IMR-90 (cell line): ENCODE measurements around the gene ANKH. TPM values are rescaled to one million over a fixed set of nuclear protein-coding genes. Genes with fewer than 3 reads are reported as not detected.

ENCODE experiments used
- ATAC-seq: fragments of 200-7000 bp; cut with Tn5 transposase; 2 replicates; pipeline ENCODE4 v1.9.1; 2020; ENCODE audit warnings: low read depth, mild to moderate bottlenecking, moderate library complexity
- BruUV-seq: library from RNA; stranded (reverse); fragments of 400-500 nt; replicated peaks from 2 replicates; lab custom pipeline; 2021; lab: Mats Ljungman, UMichigan
- CTCF ChIA-PET: fragments of 300-600 bp; formaldehyde crosslinking; extraction: SDS; loops from one replicate; lab custom pipeline; 2021; ENCODE audit warnings: antibody characterized with exemption; lab: Yijun Ruan, JAX
- POLR2A ChIA-PET: fragments of 300-600 bp; sonication (Branson Sonifier 250); formaldehyde crosslinking; loops from one replicate; lab custom pipeline; 2022; ENCODE audit warnings: antibody characterized with exemption; ENCODE audit not compliant: unreplicated experiment; lab: Charles Lee
- DNase-seq: peaks from one replicate; pipeline ENCODE4 v3.0.0; 2013
- H2AFZ ChIP-seq: replicated peaks from 2 replicates; pipeline ENCODE3; 2013; ENCODE audit warnings: low read length, mild to moderate bottlenecking; ENCODE audit not compliant: poor library complexity
- H2AK5ac ChIP-seq: 2 replicates; pipeline ENCODE4 v1.6.1; 2013; ENCODE audit warnings: low read depth, low read length, inconsistent platforms
- H2AK9ac ChIP-seq: replicated peaks from 2 replicates; pipeline ENCODE3; 2013; ENCODE audit warnings: mild to moderate bottlenecking, low read depth, low read length, moderate library complexity; ENCODE audit not compliant: poor library complexity
- H2BK120ac ChIP-seq: 2 replicates; pipeline ENCODE4 v1.6.1; 2013; ENCODE audit warnings: low read depth, low read length, inconsistent platforms
- H2BK15ac ChIP-seq: 3 replicates; pipeline ENCODE4 v1.6.1; 2013; ENCODE audit warnings: low read depth, low read length, inconsistent platforms
- H2BK20ac ChIP-seq: 2 replicates; pipeline ENCODE4 v1.6.1; 2013; ENCODE audit warnings: low read depth, mild to moderate bottlenecking, inconsistent platforms, low read length, moderate library complexity
- H2BK5ac ChIP-seq: 2 replicates; pipeline ENCODE4 v1.6.1; 2013; ENCODE audit warnings: mild to moderate bottlenecking, low read depth, low read length, inconsistent platforms; ENCODE audit not compliant: poor library complexity, severe bottlenecking
- H3K14ac ChIP-seq: replicated peaks from 2 replicates; pipeline ENCODE4 v1.6.1; 2013; ENCODE audit warnings: low read depth, low read length, inconsistent platforms
- H3K18ac ChIP-seq: 2 replicates; pipeline ENCODE4 v1.6.1; 2013; ENCODE audit warnings: low read depth, low read length, control low read depth
- H3K23ac ChIP-seq: 2 replicates; pipeline ENCODE4 v1.6.1; 2013; ENCODE audit warnings: low read depth, low read length, inconsistent platforms
- H3K27ac ChIP-seq: 2 replicates; pipeline ENCODE4 v1.5.1; 2013; ENCODE audit warnings: mild to moderate bottlenecking, control low read depth, low read length; ENCODE audit not compliant: insufficient read depth
- H3K27me3 ChIP-seq: 2 replicates; pipeline ENCODE4 v1.6.1; 2013; ENCODE audit warnings: low read length; ENCODE audit not compliant: control insufficient read depth, insufficient read depth
- H3K36me3 ChIP-seq: 2 replicates; pipeline ENCODE4 v1.6.1; 2013; ENCODE audit warnings: low read length, mixed read lengths; ENCODE audit not compliant: control insufficient read depth, insufficient read depth
- H3K4ac ChIP-seq: 2 replicates; pipeline ENCODE4 v1.6.1; 2013; ENCODE audit warnings: low read depth, low read length, inconsistent platforms
- H3K4me1 ChIP-seq: 2 replicates; pipeline ENCODE4 v1.6.1; 2013; ENCODE audit warnings: low read length, mixed read lengths; ENCODE audit not compliant: control insufficient read depth, insufficient read depth
- H3K4me2 ChIP-seq: 2 replicates; pipeline ENCODE4 v1.6.1; 2013; ENCODE audit warnings: low read depth, mild to moderate bottlenecking, control low read depth, low read length, moderate library complexity
- H3K4me3 ChIP-seq: 2 replicates; pipeline ENCODE4 v1.5.1; 2013; ENCODE audit warnings: low read depth, mild to moderate bottlenecking, control low read depth, low read length, moderate library complexity; ENCODE audit not compliant: insufficient read depth
- H3K56ac ChIP-seq: 2 replicates; pipeline ENCODE4 v1.6.1; 2013; ENCODE audit warnings: low read length, inconsistent platforms; ENCODE audit not compliant: insufficient read depth; ENCODE audit errors: extremely low read depth
- H3K79me1 ChIP-seq, 2 experiments: 2 replicates each; pipeline ENCODE4 v1.6.1; 2013; ENCODE audit warnings: low read length in 2 of 2, inconsistent platforms in 1 of 2, low read depth in 1 of 2
- H3K9ac ChIP-seq: 2 replicates; pipeline ENCODE4 v1.6.1; 2013; ENCODE audit warnings: low read depth, low read length, control low read depth
- H3K9me1 ChIP-seq: 2 replicates; pipeline ENCODE4 v1.6.1; 2013; ENCODE audit warnings: low read length, inconsistent platforms; ENCODE audit not compliant: insufficient read depth
- H3K9me3 ChIP-seq: 2 replicates; pipeline ENCODE4 v1.6.1; 2013; ENCODE audit warnings: low read length; ENCODE audit not compliant: control insufficient read depth, insufficient read depth
- H4K20me1 ChIP-seq: 2 replicates; pipeline ENCODE4 v1.6.1; 2013; ENCODE audit warnings: low read length, inconsistent platforms; ENCODE audit not compliant: insufficient read depth
- H4K5ac ChIP-seq: 2 replicates; pipeline ENCODE4 v1.6.1; 2013; ENCODE audit warnings: mild to moderate bottlenecking, low read depth, low read length, control low read depth
- H4K8ac ChIP-seq, 2 experiments: 2 replicates each; pipeline ENCODE4 v1.6.1; 2013; ENCODE audit warnings: low read depth in 2 of 2, low read length in 2 of 2, control low read depth in 1 of 2, inconsistent platforms in 1 of 2
- H4K91ac ChIP-seq: 2 replicates; pipeline ENCODE4 v1.6.1; 2013; ENCODE audit warnings: low read depth, low read length, inconsistent platforms; ENCODE audit not compliant: insufficient read depth
- BHLHE40 ChIP-seq: fragments of 150-350 bp; IDR thresholded peaks from 2 replicates; pipeline ENCODE4 v1.6.1; 2016; ENCODE audit warnings: mild to moderate bottlenecking, low read depth, low read length
- CEBPB ChIP-seq: IDR thresholded peaks from 2 replicates; pipeline ENCODE4 v1.6.1; 2012; ENCODE audit warnings: low read depth, low read length, improper control_type of control experiment
- CHD1 ChIP-seq: IDR thresholded peaks from 2 replicates; pipeline ENCODE4 v1.6.1; 2012; ENCODE audit warnings: low read depth, low read length, improper control_type of control experiment
- FOS ChIP-seq: fragments of 150-350 bp; IDR thresholded peaks from 2 replicates; pipeline ENCODE4 v1.6.1; 2016; ENCODE audit warnings: low read depth, low read length
- MAFK ChIP-seq: IDR thresholded peaks from 2 replicates; pipeline ENCODE4 v1.6.1; 2012; ENCODE audit warnings: low read depth, low read length, improper control_type of control experiment
- MAZ ChIP-seq: IDR thresholded peaks from 2 replicates; pipeline ENCODE4 v1.6.1; 2012; ENCODE audit warnings: low read depth, mild to moderate bottlenecking, low read length, improper control_type of control experiment, moderate library complexity, borderline replicate concordance
- MXI1 ChIP-seq: IDR thresholded peaks from 2 replicates; pipeline ENCODE4 v1.6.1; 2012; ENCODE audit warnings: low read depth, mild to moderate bottlenecking, low read length, moderate library complexity, borderline replicate concordance
- NFE2L2 ChIP-seq: fragments of 150-350 bp; IDR thresholded peaks from 2 replicates; pipeline ENCODE4 v1.6.1; 2016; ENCODE audit warnings: low read depth, mild to moderate bottlenecking, low read length
- POLR2A ChIP-seq: IDR thresholded peaks from 2 replicates; pipeline ENCODE4 v1.6.1; 2012; ENCODE audit warnings: mild to moderate bottlenecking, low read depth, low read length
- RCOR1 ChIP-seq: IDR thresholded peaks from 2 replicates; pipeline ENCODE4 v1.6.1; 2012; ENCODE audit warnings: mild to moderate bottlenecking, low read length, improper control_type of control experiment; ENCODE audit not compliant: insufficient replicate concordance
- RFX5 ChIP-seq: IDR thresholded peaks from 2 replicates; pipeline ENCODE4 v1.8.0; 2012; ENCODE audit warnings: low read depth, mild to moderate bottlenecking, low read length, moderate library complexity
- SMC3 ChIP-seq: fragments of 150-350 bp; IDR thresholded peaks from 2 replicates; pipeline ENCODE4 v1.6.1; 2016; ENCODE audit warnings: low read depth, mild to moderate bottlenecking, antibody characterized with exemption, low read length, moderate library complexity
- USF2 ChIP-seq: fragments of 150-350 bp; IDR thresholded peaks from 2 replicates; pipeline ENCODE4 v1.6.1; 2017; ENCODE audit warnings: mild to moderate bottlenecking, antibody characterized with exemption, low read length, low read depth
- WGBS, 2 experiments: methylation state at CpG; one replicate each; pipeline versions ENCODE4 v1.1.5 to v1.1.7; 2013; ENCODE audit warnings: missing lambda C conversion rate in 2 of 2; ENCODE audit not compliant: insufficient read length in 1 of 2; ENCODE audit errors: extremely low coverage in 2 of 2; 5-methylcytosine and 5-hydroxymethylcytosine counted together
- dilution Hi-C: fragments of 300-500 bp; cut with HindIII; formaldehyde crosslinking; loops from one replicate; pipeline ENCODE4 v1.14.3; 2018; ENCODE audit warnings: low sequenced_read_pairs; ENCODE audit not compliant: unreplicated experiment
- in situ Hi-C: fragments of 300-500 bp; cut with MboI; formaldehyde crosslinking; loops from 3 replicates; pipeline ENCODE4 v1.14.3; 2019; ENCODE audit warnings: low sequenced_read_pairs, inconsistent platforms, mixed read lengths
- intact Hi-C: fragments of 100-400 bp; cut with micrococcal nuclease; formaldehyde crosslinking; loops from 2 replicates; pipeline ENCODE4 v1.10.0; 2022
- polyA plus RNA-seq, 3 experiments: library from polyadenylated mRNA; depleted of rRNA; stranded (reverse); fragments of >200 nt; gene quantifications; 2 replicates each; pipeline ENCODE4 v1.2.3, GENCODE V29; 2012; ENCODE audit warnings: low replicate concordance in 1 of 3
- total RNA-seq: library from RNA; depleted of rRNA; stranded (reverse); fragments of >200 nt; gene quantifications from 2 replicates; pipeline ENCODE4 v1.2.3, GENCODE V29; 2012
- TF ChIP-seq, protein P1 (sequence below): fragments of 150-350 bp; IDR thresholded peaks from 2 replicates; pipeline ENCODE4 v1.6.1; 2016; ENCODE audit warnings: low read depth, mild to moderate bottlenecking, low read length, moderate library complexity, borderline replicate concordance

ANKH gene
- total and polyA plus RNA-seq, 2 of the 4 experiments (the other 2 are of a cell fraction): 5.2 to 17.2 TPM

DNA sequence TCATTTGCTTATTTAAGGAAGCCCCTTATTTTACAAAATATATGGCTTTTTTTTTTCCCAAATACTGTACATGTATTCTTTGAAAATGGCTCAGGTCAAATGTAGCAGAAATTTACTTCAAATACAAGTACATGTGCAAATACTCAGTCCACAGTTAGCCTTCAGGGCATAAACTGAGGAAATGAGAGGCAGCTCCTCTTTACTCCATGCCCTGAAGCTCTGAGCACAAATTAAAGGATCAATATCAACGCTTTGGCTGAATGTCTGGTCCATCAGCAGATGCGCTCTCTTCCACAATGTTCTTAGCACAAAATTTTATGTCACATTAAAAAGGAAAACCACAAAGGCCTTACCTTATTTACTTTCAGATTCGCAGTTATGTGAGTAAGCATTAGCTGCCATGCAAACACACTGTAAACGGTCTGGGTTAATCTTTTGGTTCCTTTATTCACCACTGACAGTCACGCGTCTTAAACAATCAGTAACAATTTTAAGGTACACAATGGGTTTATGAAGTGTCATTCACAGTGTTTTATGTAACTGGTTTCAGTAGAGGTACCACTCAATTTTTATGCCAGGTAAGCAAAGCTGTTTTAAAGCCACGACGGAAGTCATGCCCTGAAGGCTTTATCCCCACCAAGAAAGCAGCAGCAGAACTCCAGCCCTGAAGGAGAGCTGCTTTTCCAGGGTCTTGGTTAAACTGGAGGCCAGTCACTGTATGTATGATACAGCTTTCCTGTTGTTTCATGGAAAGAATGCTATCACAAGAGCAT, 103.7 kb downstream of the ANKH start:
- no TSS peak for BruUV-seq
- in situ Hi-C loops: no loop called here
- H2BK5ac ChIP-seq: no peak overlapping the region

More for the DNA sequence above, 103.7 kb downstream of the ANKH start:
- Histone ChIP-seq H2BK20ac (no peak overlapping the region), H2BK120ac (no peak overlapping the region), H2AFZ (no peak overlapping the region), H3K27ac (no peak overlapping the region), H4K5ac (no peak overlapping the region), H3K9me3 (no peaks in the 10 kb centered on the region), H3K27me3 (no peaks in the 10 kb centered on the region), H3K4me1 (no peaks in the 10 kb centered on the region), H3K56ac (no peak overlapping the region), H3K9me1 (no peaks in the 10 kb centered on the region; the same call in 1 of the 2 replicates), H3K36me3 (0 out of 2 replicates have a peak, but pooled peaks cover 2% of the 10 kb centered on the region), H3K79me1 (peaks cover 0 to 3% of the 10 kb centered on the region in 2 experiments; a peak in 1 of 4 replicates), H2AK9ac (no peak overlapping the region), H2AK5ac (no peak overlapping the region), H3K9ac (no peak overlapping the region), H4K8ac (no peak overlapping the region), H3K14ac (no peak overlapping the region), H3K4me3 (no peak overlapping the region), H2BK15ac (no peak overlapping the region), H4K91ac (no peak overlapping the region), H3K23ac (no peak overlapping the region), H3K4me2 (no peak overlapping the region), H4K20me1 (no peaks in the 10 kb centered on the region), H3K18ac (no peak overlapping the region), H3K4ac (no peak overlapping the region)
- dilution Hi-C loops (no loop called here), intact Hi-C loops (no loop called here)
- ATAC-seq: no peak
- ChIA-PET POLR2A (no interaction called here), CTCF (interaction anchor here (0.6 to 0.8 kb wide), 2 partner anchors 49 to 83 kb away, joined by 3 to 4 read pairs; no protein-coding TSS in a partner anchor)
- DNase-seq: no peak
- TF ChIP-seq FOS (no peak), CEBPB (no peak), USF2 (no peak), MAZ (no peak), NFE2L2 (no peak), RCOR1 (no peak), MAFK (no peak), POLR2A (no peak), RFX5 (no peak), SMC3 (no peak), BHLHE40 (no peak), CHD1 (no peak), MXI1 (no peak)
- TF ChIP-seq, protein P1, sequence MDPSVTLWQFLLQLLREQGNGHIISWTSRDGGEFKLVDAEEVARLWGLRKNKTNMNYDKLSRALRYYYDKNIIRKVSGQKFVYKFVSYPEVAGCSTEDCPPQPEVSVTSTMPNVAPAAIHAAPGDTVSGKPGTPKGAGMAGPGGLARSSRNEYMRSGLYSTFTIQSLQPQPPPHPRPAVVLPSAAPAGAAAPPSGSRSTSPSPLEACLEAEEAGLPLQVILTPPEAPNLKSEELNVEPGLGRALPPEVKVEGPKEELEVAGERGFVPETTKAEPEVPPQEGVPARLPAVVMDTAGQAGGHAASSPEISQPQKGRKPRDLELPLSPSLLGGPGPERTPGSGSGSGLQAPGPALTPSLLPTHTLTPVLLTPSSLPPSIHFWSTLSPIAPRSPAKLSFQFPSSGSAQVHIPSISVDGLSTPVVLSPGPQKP: no peak
- 90% methylated on average over 4 of the region's 8 CpGs; no CpG with 5 or more reads in 1 of the 2 experiments for WGBS, 2 experiments
